OCI-LY7 (cell line): ENCODE results near the gene CEP162. TPM values are rescaled to one million over a fixed set of nuclear protein-coding genes. Genes with fewer than 3 reads are reported as not detected.
A peak's percentile ranks its signal among the peaks of the same experiment; 100 is the strongest.

Source experiments
- Bru-seq: library from RNA; stranded (reverse); fragments of 400-500 nt; gene quantifications from one replicate; lab custom pipeline; 2021; lab: Mats Ljungman, UMichigan
- BruChase-seq, 2 experiments: library from RNA; stranded (reverse); fragments of 400-500 nt; gene quantifications; one replicate each; lab custom pipeline; 2021; lab: Mats Ljungman, UMichigan
- BruUV-seq: library from RNA; stranded (reverse); fragments of 400-500 nt; replicated peaks from 2 replicates; lab custom pipeline; 2021; lab: Mats Ljungman, UMichigan
- CTCF ChIA-PET: fragments of 300-600 bp; sonication (Branson Sonifier 250); formaldehyde crosslinking; loops from one replicate; lab custom pipeline; 2022; ENCODE audit warnings: antibody characterized with exemption; ENCODE audit not compliant: unreplicated experiment; lab: Charles Lee
- POLR2A ChIA-PET: fragments of 300-600 bp; sonication (Branson Sonifier 250); formaldehyde crosslinking; loops from one replicate; lab custom pipeline; 2022; ENCODE audit warnings: antibody characterized with exemption; lab: Charles Lee
- DNase-seq: peaks from one replicate; pipeline ENCODE4 v3.0.0-alpha.2; 2015; ENCODE audit warnings: low spot score
- H2AFZ ChIP-seq: fragments of 200-600 bp; sonication (generic), shearing (Covaris generic); 2 replicates; pipeline ENCODE4 v1.6.1; 2014; ENCODE audit warnings: mild to moderate bottlenecking, antibody characterized with exemption, low read length, moderate library complexity
- H3K27ac ChIP-seq: fragments of 200-600 bp; sonication (generic); 2 replicates; pipeline ENCODE4 v1.5.1; 2014; ENCODE audit warnings: mixed run types, low read depth, mild to moderate bottlenecking, moderate library complexity, low read length, inconsistent platforms; ENCODE audit not compliant: poor library complexity, severe bottlenecking
- H3K36me3 ChIP-seq: fragments of 200-600 bp; sonication (generic); 2 replicates; pipeline ENCODE4 v1.6.1; 2014; ENCODE audit warnings: mild to moderate bottlenecking, antibody characterized with exemption, low read length, moderate library complexity, mixed read lengths; ENCODE audit not compliant: insufficient read depth
- H3K4me1 ChIP-seq: fragments of 200-600 bp; sonication (generic); 2 replicates; pipeline ENCODE4 v1.5.1; 2014; ENCODE audit warnings: mild to moderate bottlenecking, low read length; ENCODE audit not compliant: insufficient read depth, poor library complexity, severe bottlenecking
- H3K4me2 ChIP-seq: fragments of 200-600 bp; sonication (generic); 2 replicates; pipeline ENCODE4 v1.6.1; 2014; ENCODE audit warnings: mild to moderate bottlenecking, low read length
- H3K4me3 ChIP-seq: fragments of 200-600 bp; sonication (generic); 2 replicates; pipeline ENCODE4 v1.5.1; 2014; ENCODE audit warnings: mild to moderate bottlenecking, low read depth, low read length; ENCODE audit not compliant: poor library complexity, severe bottlenecking
- H3K79me2 ChIP-seq: fragments of 200-600 bp; sonication (generic); 2 replicates; pipeline ENCODE4 v1.6.1; 2016; ENCODE audit warnings: low read depth, mild to moderate bottlenecking, low read length, moderate library complexity, mixed read lengths; ENCODE audit not compliant: insufficient read depth
- H3K9me2 ChIP-seq: fragments of 200-600 bp; sonication (generic); 2 replicates; pipeline ENCODE4 v1.6.1; 2016; ENCODE audit warnings: mild to moderate bottlenecking, low read length, mixed read lengths; ENCODE audit not compliant: insufficient read depth
- H3K9me3 ChIP-seq: fragments of 200-600 bp; sonication (generic); 2 replicates; pipeline ENCODE4 v1.6.1; 2014; ENCODE audit warnings: mild to moderate bottlenecking, mixed run types, low read length, mixed read lengths
- H4K20me1 ChIP-seq: fragments of 200-600 bp; sonication (generic); 2 replicates; pipeline ENCODE4 v1.6.1; 2014; ENCODE audit warnings: mild to moderate bottlenecking, antibody characterized with exemption, low read length, moderate library complexity, mixed read lengths; ENCODE audit not compliant: insufficient read depth
- CTCF ChIP-seq: fragments of 200-600 bp; sonication (generic); conservative IDR thresholded peaks from 2 replicates; pipeline ENCODE4 v1.5.1; 2014; ENCODE audit warnings: mild to moderate bottlenecking, antibody characterized with exemption, low read length, moderate library complexity, mixed read lengths
- EZH2phosphoT487 ChIP-seq: fragments of 200-600 bp; sonication (generic); IDR thresholded peaks from 2 replicates; pipeline ENCODE4 v1.6.1; 2018; ENCODE audit warnings: low read depth, borderline replicate concordance, mild to moderate bottlenecking, mixed run types, antibody characterized with exemption, low read length, moderate library complexity, mixed read lengths
- intact Hi-C: fragments of 100-400 bp; cut with micrococcal nuclease; formaldehyde crosslinking; loops from one replicate; pipeline ENCODE4 v1.10.0; 2022; ENCODE audit not compliant: unreplicated experiment
- long read RNA-seq: library from polyadenylated mRNA; stranded (forward); transcript quantifications from one replicate; pipeline ENCODE4 v2.0.0, GENCODE V29; 2022
- total RNA-seq, 2 experiments: library from RNA; depleted of rRNA in 1 of 2; stranded (reverse); fragments of >200 nt in 1 of 2; shearing (Covaris generic) in 1 of 2; gene quantifications; 2 replicates each; pipeline ENCODE4 v1.2.3, GENCODE V29; 2014 to 2022

CEP162 gene
- total RNA-seq (2014; rRNA removed; shearing (Covaris generic)) (6.3 and 8.9 TPM in 2 replicates), total RNA-seq (2022) (9.6 and 10.0 TPM in 2 replicates), Bru-seq, nascent RNA (percentile 66 among the genes with signal in this experiment), BruChase-seq, experiment 1, labeled RNA remaining after a 6-hour chase (percentile 54 among the genes with signal in this experiment), BruChase-seq, experiment 2, labeled RNA remaining after a 2-hour chase (percentile 58 among the genes with signal in this experiment)
- long read RNA-seq, full-length matches to known transcripts: 2 of 14 reads
- long read RNA-seq, partial matches to known transcripts: 4 of 14 reads
- long read RNA-seq, other reads (novel, unspliced or antisense): 8 of 14 reads

GRCh38 chr6:84227434-84228197, at the start of gene CEP162:
Gene CEP162, minus strand, starts transcription at chr6:84227643. Its CDS starts 1,250 bp downstream, at chr6:84226393.
- intact Hi-C loops: loop anchor here (2.0 to 10.0 kb wide), 4 partner anchors 370 to 1161 kb away; partner anchors contain the start of genes CYB5R4 and DOP1A
- peak within 1 kb of the TSS; percentile 93 for H3K4me3 ChIP-seq
- ChIA-PET POLR2A (interaction anchor here (0.8 to 2.5 kb wide), 6 partner anchors 13 to 365 kb away, joined by 3 to 7 read pairs (median 4); no protein-coding TSS in a partner anchor), CTCF (no interaction called here)
- TF ChIP-seq CTCF (peak; percentile 89), EZH2phosphoT487 (no peak)
- H4K20me1 ChIP-seq: no peaks in the 10 kb centered on the region
- BruUV-seq: no TSS peak
- H3K36me3 ChIP-seq: no peaks in the 10 kb centered on the region
- peak within 1 kb of the TSS; percentile 26 for H3K27ac ChIP-seq
- no peaks in the 10 kb centered on the region for H3K9me3 ChIP-seq
- H3K4me1 ChIP-seq: peaks cover 9% of the 10 kb centered on the region
- no peaks in the 10 kb centered on the region for H3K79me2 ChIP-seq
- H3K4me2 ChIP-seq: peak within 1 kb of the TSS; percentile 92
- DNase-seq: peak; percentile 90
- H2AFZ ChIP-seq: peak within 1 kb of the TSS; percentile 95
- no peaks in the 10 kb centered on the region for H3K9me2 ChIP-seq

- no peak for DNase-seq
- Histone ChIP-seq H3K4me3 (no peak overlapping the region), H3K4me1 (no peaks in the 10 kb centered on the region), H4K20me1 (no peaks in the 10 kb centered on the region), H3K9me2 (no peaks in the 10 kb centered on the region), H3K36me3 (no peaks in the 10 kb centered on the region), H2AFZ (no peak overlapping the region), H3K79me2 (no peaks in the 10 kb centered on the region), H3K4me2 (no peak overlapping the region), H3K9me3 (no peaks in the 10 kb centered on the region), H3K27ac (no peak overlapping the region)
- no peak for TF ChIP-seq EZH2phosphoT487
- ChIA-PET POLR2A (interaction anchor here (0.7 to 1.1 kb wide), 2 partner anchors 13 to 318 kb away, joined by 3 to 4 read pairs; no protein-coding TSS in a partner anchor), CTCF (no interaction called here)
- BruUV-seq: no TSS peak
- intact Hi-C loops: no loop called here
Observed at GRCh38 chr6:84274856-84275255, 47.4 kb upstream of the CEP162 start.

- no peaks in the 10 kb centered on the region for H3K36me3 ChIP-seq
- no peak overlapping the region for H3K4me2 ChIP-seq
- ChIA-PET CTCF (no interaction called here), POLR2A (no interaction called here)
- H3K27ac ChIP-seq: no peak overlapping the region
- intact Hi-C loops: no loop called here
- DNase-seq: no peak
- no peak overlapping the region for H2AFZ ChIP-seq
- H3K4me3 ChIP-seq: no peak overlapping the region
- TF ChIP-seq CTCF (no peak), EZH2phosphoT487 (no peak)
- no peaks in the 10 kb centered on the region for H4K20me1 ChIP-seq
- H3K4me1 ChIP-seq: no peaks in the 10 kb centered on the region
- no peaks in the 10 kb centered on the region for H3K79me2 ChIP-seq
- no TSS peak for BruUV-seq
- no peaks in the 10 kb centered on the region for H3K9me2 ChIP-seq
- no peaks in the 10 kb centered on the region for H3K9me3 ChIP-seq
Observed at GRCh38 chr6:84273048-84273809, 45.8 kb upstream of the CEP162 start.
